WERI-Rb-1 (cell line): ENCODE data around the gene APELA.

Experiments
- DNase-seq: peaks from one replicate; pipeline ENCODE4 v3.0.0-alpha.2; 2020
- H3K27ac ChIP-seq: fragments of 250-450 bp; sonication (Bioruptor Pico); 2 replicates; pipeline ENCODE4 v1.5.1; 2020; ENCODE audit warnings: mild to moderate bottlenecking, moderate library complexity
- H3K27me3 ChIP-seq: fragments of 250-450 bp; sonication (Bioruptor Pico); 2 replicates; pipeline ENCODE4 v1.5.1; 2021; ENCODE audit warnings: mild to moderate bottlenecking, low read depth, moderate library complexity; ENCODE audit not compliant: insufficient read depth, severe bottlenecking
- H3K36me3 ChIP-seq: fragments of 250-450 bp; sonication (Bioruptor Pico); 2 replicates; pipeline ENCODE4 v1.5.1; 2020; ENCODE audit warnings: mild to moderate bottlenecking, moderate library complexity
- H3K4me3 ChIP-seq: 2 replicates; pipeline ENCODE4 v1.5.1; 2011; ENCODE audit warnings: low read depth, mild to moderate bottlenecking, control low read depth, low read length
- H3K9me3 ChIP-seq: fragments of 250-450 bp; sonication (Bioruptor Pico); 2 replicates; pipeline ENCODE4 v1.5.1; 2021; ENCODE audit warnings: mild to moderate bottlenecking, moderate library complexity; ENCODE audit not compliant: severe bottlenecking
- TF ChIP-seq, protein P1 (sequence below): IDR thresholded peaks from 2 replicates; pipeline ENCODE4 v1.5.1; 2011; ENCODE audit warnings: low read depth, mild to moderate bottlenecking, control low read depth, inconsistent platforms, low read length

APELA gene

DNA sequence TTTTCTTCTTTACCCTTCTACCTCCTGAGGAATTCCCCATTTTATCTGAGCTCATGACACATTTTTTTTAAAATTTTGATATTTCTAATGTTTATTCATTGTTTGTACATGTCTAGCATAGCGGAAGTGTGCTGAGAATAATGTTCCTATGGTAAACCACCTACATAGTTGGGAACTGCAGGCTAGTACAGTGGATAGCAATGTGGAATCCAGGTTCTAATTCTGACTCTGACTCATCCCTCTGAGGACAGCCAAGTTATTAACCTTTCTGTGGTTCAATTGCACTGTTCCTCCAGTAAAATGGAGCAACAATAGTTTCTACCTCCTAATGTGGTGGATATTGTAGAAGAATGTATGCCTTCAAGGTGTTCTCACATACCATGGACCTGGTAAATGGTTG, 20.6 kb upstream of the APELA start:
- no peak overlapping the region for H3K4me3 ChIP-seq
- TF ChIP-seq, protein P1, sequence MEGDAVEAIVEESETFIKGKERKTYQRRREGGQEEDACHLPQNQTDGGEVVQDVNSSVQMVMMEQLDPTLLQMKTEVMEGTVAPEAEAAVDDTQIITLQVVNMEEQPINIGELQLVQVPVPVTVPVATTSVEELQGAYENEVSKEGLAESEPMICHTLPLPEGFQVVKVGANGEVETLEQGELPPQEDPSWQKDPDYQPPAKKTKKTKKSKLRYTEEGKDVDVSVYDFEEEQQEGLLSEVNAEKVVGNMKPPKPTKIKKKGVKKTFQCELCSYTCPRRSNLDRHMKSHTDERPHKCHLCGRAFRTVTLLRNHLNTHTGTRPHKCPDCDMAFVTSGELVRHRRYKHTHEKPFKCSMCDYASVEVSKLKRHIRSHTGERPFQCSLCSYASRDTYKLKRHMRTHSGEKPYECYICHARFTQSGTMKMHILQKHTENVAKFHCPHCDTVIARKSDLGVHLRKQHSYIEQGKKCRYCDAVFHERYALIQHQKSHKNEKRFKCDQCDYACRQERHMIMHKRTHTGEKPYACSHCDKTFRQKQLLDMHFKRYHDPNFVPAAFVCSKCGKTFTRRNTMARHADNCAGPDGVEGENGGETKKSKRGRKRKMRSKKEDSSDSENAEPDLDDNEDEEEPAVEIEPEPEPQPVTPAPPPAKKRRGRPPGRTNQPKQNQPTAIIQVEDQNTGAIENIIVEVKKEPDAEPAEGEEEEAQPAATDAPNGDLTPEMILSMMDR: no peak
- no peak for DNase-seq
- H3K36me3 ChIP-seq: no peaks in the 10 kb centered on the region
- H3K27me3 ChIP-seq: no peaks in the 10 kb centered on the region
- no peak overlapping the region for H3K27ac ChIP-seq
- no peaks in the 10 kb centered on the region for H3K9me3 ChIP-seq

DNA sequence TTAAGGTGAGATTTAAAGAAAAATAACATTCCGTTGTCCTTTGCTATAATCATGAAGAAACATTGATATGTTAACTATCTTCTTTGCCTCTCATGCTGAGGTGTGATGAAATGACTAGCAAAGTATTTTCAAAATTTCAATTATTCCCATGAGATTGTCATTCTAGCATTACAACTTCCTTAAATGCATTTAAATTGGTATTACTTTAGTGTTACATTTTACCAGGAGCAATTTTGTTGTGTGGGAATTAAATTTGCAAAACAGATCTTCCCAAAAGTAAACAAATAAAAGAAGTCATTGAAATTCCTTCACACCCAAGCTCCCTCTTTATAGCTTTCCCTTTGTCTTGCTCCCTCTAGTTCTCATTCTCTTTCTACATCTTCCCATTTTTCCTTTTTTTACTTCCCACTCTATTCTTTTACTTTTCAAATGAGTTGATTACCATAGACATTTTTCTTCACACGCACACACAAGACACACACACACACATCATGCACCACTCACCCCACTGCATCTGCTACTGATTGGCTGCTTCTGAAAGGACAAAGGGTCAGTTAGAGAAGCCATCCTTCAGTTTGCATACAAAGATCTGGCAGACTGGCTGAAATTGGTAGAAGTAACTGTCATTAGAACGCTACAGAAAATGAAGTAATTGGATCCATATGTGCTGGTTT, 10.0 kb upstream of the APELA start:
- TF ChIP-seq, protein P1: no peak
- Histone ChIP-seq H3K4me3 (no peak overlapping the region), H3K9me3 (peaks cover 7% of the 10 kb centered on the region), H3K36me3 (no peaks in the 10 kb centered on the region), H3K27ac (no peak overlapping the region), H3K27me3 (no peaks in the 10 kb centered on the region)
- DNase-seq: no peak

DNA sequence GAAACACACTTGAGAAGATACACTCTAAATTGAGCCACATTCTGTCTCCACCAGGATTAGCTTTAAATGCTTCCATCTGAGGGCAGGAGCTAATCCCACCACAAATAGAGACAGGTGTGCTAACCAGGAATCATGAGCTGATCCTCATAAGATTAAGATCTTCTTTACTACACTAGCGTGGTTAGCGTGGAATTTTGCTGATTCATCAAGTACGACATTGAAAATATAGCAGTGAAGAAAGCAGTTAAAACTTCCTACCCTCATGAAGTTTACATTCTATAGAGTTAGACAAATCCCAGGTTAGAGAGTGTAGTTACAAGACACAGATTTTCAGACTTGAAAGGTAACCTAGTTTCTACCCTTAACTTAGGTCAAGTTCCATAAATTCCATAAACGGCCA, 5.3 kb upstream of the APELA start:
- Histone ChIP-seq H3K4me3 (no peak overlapping the region), H3K36me3 (no peaks in the 10 kb centered on the region), H3K27ac (no peak overlapping the region), H3K27me3 (no peaks in the 10 kb centered on the region), H3K9me3 (peaks cover 7% of the 10 kb centered on the region)
- TF ChIP-seq, protein P1: no peak
- DNase-seq: peak; percentile 24

DNA sequence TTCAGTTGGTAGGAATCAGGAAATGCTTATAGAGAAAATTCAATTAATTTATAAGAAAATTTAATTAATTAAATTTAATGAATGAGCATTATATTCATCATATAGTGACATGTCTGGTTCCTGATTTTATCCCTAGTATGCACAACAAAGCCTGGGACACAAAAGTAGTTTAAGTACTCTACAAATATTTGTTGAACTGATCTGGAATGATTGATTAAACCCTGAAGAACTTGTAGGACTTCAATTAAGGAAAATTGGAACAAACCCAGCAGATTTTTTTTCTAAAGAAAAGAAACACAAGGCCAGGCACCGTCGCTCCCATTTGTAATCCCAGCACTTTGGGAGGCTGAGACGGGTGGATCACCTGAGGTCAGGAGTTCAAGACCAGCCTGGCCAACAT, 4.5 kb upstream of the APELA start:
- Histone ChIP-seq H3K27ac (no peak overlapping the region), H3K4me3 (no peak overlapping the region), H3K27me3 (no peaks in the 10 kb centered on the region), H3K9me3 (peaks cover 7% of the 10 kb centered on the region), H3K36me3 (no peaks in the 10 kb centered on the region)
- TF ChIP-seq, protein P1: no peak
- no peak for DNase-seq

DNA sequence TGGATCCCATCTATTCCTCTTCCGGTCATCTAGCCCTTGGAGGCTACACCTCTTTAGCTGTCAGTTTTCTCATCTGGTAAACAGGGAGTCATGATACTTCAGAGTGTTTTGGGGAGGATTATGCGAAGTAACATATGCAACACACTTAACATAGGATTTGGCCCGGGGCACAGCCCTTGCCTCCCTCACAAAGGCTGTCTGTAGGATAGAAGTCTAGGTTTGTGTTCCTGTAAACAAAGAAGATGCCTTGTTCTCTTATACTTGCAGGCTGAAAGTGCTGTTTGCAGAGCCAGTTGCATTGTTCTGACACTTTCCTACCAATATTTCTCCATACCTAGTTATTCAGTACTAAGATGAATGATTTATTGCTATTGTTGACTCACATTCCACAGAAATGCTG, 2.2 kb upstream of the APELA start:
- H3K4me3 ChIP-seq: no peak overlapping the region
- DNase-seq: no peak
- no peaks in the 10 kb centered on the region for H3K27me3 ChIP-seq
- no peak overlapping the region for H3K27ac ChIP-seq
- peaks cover 7% of the 10 kb centered on the region for H3K9me3 ChIP-seq
- no peaks in the 10 kb centered on the region for H3K36me3 ChIP-seq
- TF ChIP-seq, protein P1: no peak
